ENCODE data around the gene AXIN2.

Gene AXIN2

DNA sequence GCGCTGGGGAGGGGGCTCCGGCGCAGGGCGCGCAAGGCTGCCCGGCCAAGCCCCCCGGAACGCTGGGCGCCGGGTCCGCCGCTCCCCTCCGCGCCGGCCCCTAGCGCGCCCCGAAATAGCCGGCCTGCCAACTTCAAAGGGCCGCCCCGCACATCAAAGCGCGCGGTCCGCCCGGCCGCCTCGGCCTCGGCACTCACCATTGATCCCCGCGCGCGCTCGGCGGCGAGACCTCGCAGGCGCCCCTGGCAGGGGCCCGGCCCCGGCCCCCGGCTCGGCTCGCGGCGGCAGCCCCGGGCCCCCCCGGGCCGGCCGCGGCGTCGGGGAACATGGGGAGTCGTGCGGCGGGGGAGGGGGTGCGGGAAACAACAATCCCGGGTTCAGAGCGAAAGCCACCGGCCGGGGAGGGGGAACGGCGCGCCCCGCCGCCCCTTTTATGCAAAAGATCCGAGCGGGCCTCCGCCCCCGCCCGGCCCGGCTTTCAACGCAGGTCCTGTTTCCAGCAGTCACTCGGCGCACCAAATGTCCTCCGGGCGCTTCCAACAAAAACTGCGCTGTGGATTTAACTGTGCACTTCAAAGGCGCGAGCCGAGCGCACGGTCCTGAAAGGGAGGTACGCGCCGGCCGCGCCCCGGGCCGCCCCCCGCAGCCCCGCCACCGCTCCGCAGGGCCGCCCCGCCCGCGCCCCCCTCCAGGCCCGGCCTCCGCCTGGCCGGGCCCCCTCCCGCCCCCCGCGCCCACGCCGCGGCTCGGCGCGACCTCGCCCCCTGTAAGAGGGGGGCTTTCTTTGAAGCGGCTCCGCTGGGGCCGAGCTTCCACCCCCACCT, 608 bp downstream of the AXIN2 start:
- H3K36me3 ChIP-seq (ENCODE audit: control insufficient read depth, insufficient read depth, low read length) = no peaks in the 10 kb centered on the region
- no peaks in the 10 kb centered on the region for H3K9me3 ChIP-seq (ENCODE audit: control insufficient read depth, low read length)
- WGBS, 2 experiments = 0% methylated on average over 113 of the region's 113 CpGs
- no peaks in the 10 kb centered on the region for H3K27me3 ChIP-seq (ENCODE audit: control insufficient read depth, insufficient read depth, low read length, poor library complexity, severe bottlenecking)
- H3K4me1 ChIP-seq (ENCODE audit: control insufficient read depth, insufficient read depth, low read length) = peaks cover 24% of the 10 kb centered on the region
- H3K4me3 ChIP-seq (ENCODE audit: insufficient read depth, low read depth, low read length) = no peak overlapping the region
- peak overlapping the region; percentile 98 for H3K27ac ChIP-seq (ENCODE audit: insufficient read depth, low read depth, low read length, poor library complexity, severe bottlenecking)

DNA sequence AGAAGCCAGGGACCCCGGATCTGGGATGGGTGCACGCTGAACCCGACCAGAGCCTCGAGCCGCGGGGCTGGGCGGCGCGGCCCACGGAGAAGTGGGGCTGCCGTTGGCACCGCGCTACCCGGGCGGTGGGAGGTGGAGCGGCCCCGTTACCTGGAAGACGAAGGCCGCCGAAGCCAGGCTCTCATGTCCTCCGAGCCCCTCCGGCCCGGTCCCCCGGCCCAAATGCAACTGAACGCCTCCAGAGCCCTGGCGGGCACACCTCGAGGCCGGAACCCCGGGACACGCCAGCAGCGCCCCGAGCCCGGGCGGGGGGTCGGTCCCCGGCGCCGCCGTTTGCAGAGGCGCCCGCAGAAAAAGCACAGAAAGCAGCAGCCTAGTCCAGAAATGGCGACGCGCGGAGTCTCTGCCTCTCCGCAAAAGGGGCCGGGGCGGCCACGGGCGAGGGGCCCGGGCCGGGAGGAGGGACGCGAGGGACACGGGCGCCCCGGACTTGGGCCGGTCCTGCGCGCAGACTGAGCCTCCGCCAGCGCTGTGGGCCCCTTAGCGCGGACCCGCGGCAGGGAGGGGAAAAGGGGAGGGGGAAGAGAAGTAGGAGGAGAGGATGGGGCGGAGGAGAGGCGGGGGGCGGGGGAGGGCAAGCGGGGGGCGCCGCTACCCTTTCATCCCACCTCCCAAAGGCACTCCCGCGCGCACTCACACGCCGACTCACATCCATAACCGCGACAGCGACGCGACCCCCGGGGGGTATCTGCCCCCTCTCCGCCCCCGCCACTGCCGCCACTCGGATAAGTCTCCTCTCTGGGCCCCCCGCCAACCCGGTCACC, 1.4 kb downstream of the AXIN2 start:
- no peaks in the 10 kb centered on the region for H3K27me3 ChIP-seq (ENCODE audit: control insufficient read depth, insufficient read depth, low read length, poor library complexity, severe bottlenecking)
- 0% methylated on average over 84 to 88 of the region's 89 CpGs for WGBS, 2 experiments
- H3K36me3 ChIP-seq (ENCODE audit: control insufficient read depth, insufficient read depth, low read length) = no peaks in the 10 kb centered on the region
- H3K9me3 ChIP-seq (ENCODE audit: control insufficient read depth, low read length) = no peaks in the 10 kb centered on the region
- H3K27ac ChIP-seq (ENCODE audit: insufficient read depth, low read depth, low read length, poor library complexity, severe bottlenecking) = peak overlapping the region; percentile 98
- H3K4me3 ChIP-seq (ENCODE audit: insufficient read depth, low read depth, low read length) = no peak overlapping the region
- peaks cover 20% of the 10 kb centered on the region for H3K4me1 ChIP-seq (ENCODE audit: control insufficient read depth, insufficient read depth, low read length)

DNA sequence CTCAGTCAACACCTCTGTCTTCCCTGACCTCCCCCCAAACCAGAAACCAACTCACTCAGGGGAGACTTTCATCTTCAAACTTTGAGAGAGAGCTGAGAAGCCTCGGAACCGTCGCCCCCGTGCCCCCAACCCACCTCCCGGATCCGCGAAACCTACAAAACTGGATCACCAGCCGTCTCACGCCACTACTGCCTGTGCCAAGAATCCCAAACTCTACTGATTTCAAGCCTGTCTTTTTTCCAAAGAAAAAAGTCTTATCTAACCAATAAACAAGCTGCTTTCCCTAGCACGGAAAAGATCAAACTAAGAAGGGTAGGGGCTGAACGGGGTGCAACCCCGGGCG, 2.0 kb downstream of the AXIN2 start:
- peak overlapping the region; percentile 90 for H3K27ac ChIP-seq (ENCODE audit: insufficient read depth, low read depth, low read length, poor library complexity, severe bottlenecking)
- 0% methylated on average over 13 of the region's 13 CpGs for WGBS, 2 experiments
- H3K27me3 ChIP-seq (ENCODE audit: control insufficient read depth, insufficient read depth, low read length, poor library complexity, severe bottlenecking) = no peaks in the 10 kb centered on the region
- peaks cover 17% of the 10 kb centered on the region for H3K4me1 ChIP-seq (ENCODE audit: control insufficient read depth, insufficient read depth, low read length)
- H3K9me3 ChIP-seq (ENCODE audit: control insufficient read depth, low read length) = no peaks in the 10 kb centered on the region
- H3K36me3 ChIP-seq (ENCODE audit: control insufficient read depth, insufficient read depth, low read length) = peaks cover 4% of the 10 kb centered on the region
- no peak overlapping the region for H3K4me3 ChIP-seq (ENCODE audit: insufficient read depth, low read depth, low read length)

DNA sequence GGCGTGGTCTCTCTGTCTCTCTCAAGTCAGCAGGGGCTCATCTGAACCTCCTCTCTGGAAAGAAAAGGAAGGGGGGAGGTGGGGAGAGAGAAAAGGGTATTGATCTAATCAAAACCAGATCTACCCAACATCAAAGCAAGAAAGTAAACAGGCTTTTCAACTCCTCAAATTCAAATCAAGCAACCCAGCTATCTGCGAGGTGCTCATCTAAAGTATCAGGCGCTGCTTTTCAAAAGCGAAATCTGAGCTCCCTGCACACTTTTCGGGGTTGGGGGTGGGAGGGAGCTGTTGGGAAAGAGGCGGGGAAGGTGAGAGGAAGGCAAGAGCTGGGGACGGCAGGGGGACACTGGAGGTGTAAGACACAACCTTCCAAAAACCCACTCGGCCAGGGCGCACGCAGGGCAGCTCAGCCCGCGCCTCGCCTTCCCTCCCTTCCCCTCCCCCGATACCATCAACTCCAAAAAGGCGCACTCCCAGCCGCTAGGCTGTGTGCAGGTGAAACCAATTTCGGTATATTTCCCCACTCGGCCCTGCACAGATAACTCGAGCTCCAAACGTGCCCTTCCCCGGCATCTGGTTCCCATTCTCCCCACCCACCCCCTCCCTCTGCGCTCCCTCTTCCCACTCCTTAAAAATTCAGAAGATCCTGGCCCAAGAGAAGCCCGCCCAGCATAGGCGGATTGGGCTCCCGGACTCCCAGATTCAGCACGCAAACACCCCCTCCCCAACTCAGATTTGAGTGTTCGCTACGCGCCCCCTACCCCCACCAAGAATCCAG, 2.6 kb downstream of the AXIN2 start:
- Histone ChIP-seq H3K4me1 (ENCODE audit: control insufficient read depth, insufficient read depth, low read length) (peaks cover 21% of the 10 kb centered on the region), H3K36me3 (ENCODE audit: control insufficient read depth, insufficient read depth, low read length) (peaks cover 4% of the 10 kb centered on the region), H3K4me3 (ENCODE audit: insufficient read depth, low read depth, low read length) (no peak overlapping the region), H3K27ac (ENCODE audit: insufficient read depth, low read depth, low read length, poor library complexity, severe bottlenecking) (peak overlapping the region; percentile 90), H3K27me3 (ENCODE audit: control insufficient read depth, insufficient read depth, low read length, poor library complexity, severe bottlenecking) (no peaks in the 10 kb centered on the region), H3K9me3 (ENCODE audit: control insufficient read depth, low read length) (no peaks in the 10 kb centered on the region)
- 0% methylated on average over 28 to 29 of the region's 29 CpGs for WGBS, 2 experiments

DNA sequence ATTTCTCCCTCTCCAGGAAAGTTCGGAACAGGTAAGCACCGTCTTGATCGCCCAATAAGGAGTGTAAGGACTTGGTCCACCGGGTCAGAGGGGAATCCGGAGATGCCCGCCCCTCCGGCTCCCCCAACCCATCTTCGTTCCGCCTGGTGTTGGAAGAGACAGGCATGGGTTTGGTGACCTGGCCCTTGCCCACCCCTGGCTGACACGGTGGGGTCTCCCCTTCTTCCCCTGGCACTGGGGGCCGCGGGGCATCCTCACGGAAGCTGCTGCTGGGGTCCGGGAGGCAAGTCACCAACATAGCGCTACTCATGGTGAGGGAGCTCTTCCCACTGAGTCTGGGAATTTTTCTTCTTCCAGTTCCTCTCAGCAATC, 3.2 kb downstream of the AXIN2 start:
- H3K9me3 ChIP-seq (ENCODE audit: control insufficient read depth, low read length) = no peaks in the 10 kb centered on the region
- 12 to 15% methylated on average over 15 of the region's 15 CpGs for WGBS, 2 experiments
- H3K4me3 ChIP-seq (ENCODE audit: insufficient read depth, low read depth, low read length) = no peak overlapping the region
- peaks cover 22% of the 10 kb centered on the region for H3K4me1 ChIP-seq (ENCODE audit: control insufficient read depth, insufficient read depth, low read length)
- H3K36me3 ChIP-seq (ENCODE audit: control insufficient read depth, insufficient read depth, low read length) = peaks cover 4% of the 10 kb centered on the region
- no peak overlapping the region for H3K27ac ChIP-seq (ENCODE audit: insufficient read depth, low read depth, low read length, poor library complexity, severe bottlenecking)
- no peaks in the 10 kb centered on the region for H3K27me3 ChIP-seq (ENCODE audit: control insufficient read depth, insufficient read depth, low read length, poor library complexity, severe bottlenecking)

- 65 to 66% methylated on average over 21 of the region's 21 CpGs for WGBS, 2 experiments
- H3K4me3 ChIP-seq (ENCODE audit: insufficient read depth, low read depth, low read length) = no peak overlapping the region
Measured at GRCh38 chr17:65557349-65558310, 3.8 kb downstream of the AXIN2 start.

GRCh38 chr17:65556910-65557348, 4.5 kb downstream of the AXIN2 start:
- no peaks in the 10 kb centered on the region for H3K27me3 ChIP-seq (ENCODE audit: control insufficient read depth, insufficient read depth, low read length, poor library complexity, severe bottlenecking)
- WGBS, 2 experiments = 27 to 30% methylated on average over 4 of the region's 4 CpGs
- no peak overlapping the region for H3K27ac ChIP-seq (ENCODE audit: insufficient read depth, low read depth, low read length, poor library complexity, severe bottlenecking)
- H3K36me3 ChIP-seq (ENCODE audit: control insufficient read depth, insufficient read depth, low read length) = peaks cover 6% of the 10 kb centered on the region
- no peak overlapping the region for H3K4me3 ChIP-seq (ENCODE audit: insufficient read depth, low read depth, low read length)
- H3K9me3 ChIP-seq (ENCODE audit: control insufficient read depth, low read length) = no peaks in the 10 kb centered on the region
- peaks cover 23% of the 10 kb centered on the region for H3K4me1 ChIP-seq (ENCODE audit: control insufficient read depth, insufficient read depth, low read length)

More at GRCh38 chr17:65557349-65558310, 3.8 kb downstream of the AXIN2 start:
- Histone ChIP-seq H3K27ac (ENCODE audit: insufficient read depth, low read depth, low read length, poor library complexity, severe bottlenecking) (no peak overlapping the region), H3K27me3 (ENCODE audit: control insufficient read depth, insufficient read depth, low read length, poor library complexity, severe bottlenecking) (no peaks in the 10 kb centered on the region), H3K36me3 (ENCODE audit: control insufficient read depth, insufficient read depth, low read length) (peaks cover 4% of the 10 kb centered on the region), H3K9me3 (ENCODE audit: control insufficient read depth, low read length) (no peaks in the 10 kb centered on the region), H3K4me1 (ENCODE audit: control insufficient read depth, insufficient read depth, low read length) (peaks cover 22% of the 10 kb centered on the region)

- WGBS, 2 experiments = 54% methylated on average over 17 of the region's 17 CpGs
Measured at GRCh38 chr17:65556014-65556909, 5.2 kb downstream of the AXIN2 start.

More at GRCh38 chr17:65556014-65556909, 5.2 kb downstream of the AXIN2 start:
- H3K27ac ChIP-seq (ENCODE audit: insufficient read depth, low read depth, low read length, poor library complexity, severe bottlenecking) = no peak overlapping the region
- H3K4me1 ChIP-seq (ENCODE audit: control insufficient read depth, insufficient read depth, low read length) = peaks cover 28% of the 10 kb centered on the region
- H3K9me3 ChIP-seq (ENCODE audit: control insufficient read depth, low read length) = no peaks in the 10 kb centered on the region
- H3K4me3 ChIP-seq (ENCODE audit: insufficient read depth, low read depth, low read length) = no peak overlapping the region
- H3K27me3 ChIP-seq (ENCODE audit: control insufficient read depth, insufficient read depth, low read length, poor library complexity, severe bottlenecking) = no peaks in the 10 kb centered on the region
- peaks cover 9% of the 10 kb centered on the region for H3K36me3 ChIP-seq (ENCODE audit: control insufficient read depth, insufficient read depth, low read length)
